SKM-1 (cell line): Measurements from ENCODE around the gene GATA1.

Source experiments
- DNase-seq: peaks from one replicate; lab custom pipeline; 2025; ENCODE audit not compliant: unreplicated experiment; lab: John Stamatoyannopoulos, UW

The GATA1 gene

DNA sequence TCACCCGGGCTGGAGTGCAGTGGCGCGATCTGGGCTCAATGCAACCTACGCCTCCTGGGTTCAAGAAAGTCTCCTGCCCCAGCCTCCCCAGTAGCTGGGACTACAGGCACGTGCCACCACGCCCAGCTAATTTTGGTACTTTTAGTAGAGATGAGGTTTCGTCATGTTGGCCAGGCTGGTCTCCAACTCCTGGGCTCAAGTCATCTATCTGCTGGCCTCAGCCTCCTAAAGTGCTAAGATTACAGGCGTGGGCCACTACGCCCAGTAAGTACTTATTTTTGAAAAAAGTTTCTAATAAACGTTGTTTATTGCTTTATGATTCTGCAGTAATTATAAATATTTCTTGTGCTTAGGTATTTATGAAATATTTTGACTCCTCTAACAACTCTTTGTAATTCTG lies 53.3 kb downstream of the GATA1 start:
- no peak for DNase-seq
